RCC 7860 (cell line): ENCODE data around the gene DIO1.

Experiments used
- DNase-seq: peaks from one replicate; pipeline ENCODE4 v3.0.0-alpha.2; 2015; ENCODE audit warnings: low spot score
- FAIRE-seq: peaks from 2 replicates; lab custom pipeline; 2012; peaks lifted over from hg19 to GRCh38; lab: Jason Lieb, UNC

DIO1 gene

GRCh38 chr1:53892911-53893310 lies 1.1 kb upstream of the DIO1 start:
- DNase-seq (no peak), FAIRE-seq (no peak)

DNA sequence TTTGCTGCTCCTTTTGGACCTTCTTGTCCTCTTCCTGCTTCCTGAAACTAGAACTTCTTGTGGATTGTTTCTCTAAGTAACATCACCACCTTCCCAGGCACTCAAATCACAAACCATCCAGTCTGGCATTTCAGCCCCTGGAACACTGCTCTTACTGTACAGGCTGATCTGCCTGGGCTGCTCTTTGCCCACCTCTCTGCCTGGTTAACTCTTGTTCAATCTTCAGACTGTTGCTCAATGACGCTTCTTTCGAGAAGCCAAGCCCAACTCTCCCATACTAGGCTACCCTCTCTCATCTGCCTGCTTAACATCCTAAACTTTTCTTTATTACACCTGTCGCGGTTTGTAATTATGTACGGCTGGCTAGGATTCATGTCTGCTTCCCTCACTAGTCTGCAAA lies 657 bp downstream of the DIO1 start:
- FAIRE-seq (no peak), DNase-seq (no peak)

DNA sequence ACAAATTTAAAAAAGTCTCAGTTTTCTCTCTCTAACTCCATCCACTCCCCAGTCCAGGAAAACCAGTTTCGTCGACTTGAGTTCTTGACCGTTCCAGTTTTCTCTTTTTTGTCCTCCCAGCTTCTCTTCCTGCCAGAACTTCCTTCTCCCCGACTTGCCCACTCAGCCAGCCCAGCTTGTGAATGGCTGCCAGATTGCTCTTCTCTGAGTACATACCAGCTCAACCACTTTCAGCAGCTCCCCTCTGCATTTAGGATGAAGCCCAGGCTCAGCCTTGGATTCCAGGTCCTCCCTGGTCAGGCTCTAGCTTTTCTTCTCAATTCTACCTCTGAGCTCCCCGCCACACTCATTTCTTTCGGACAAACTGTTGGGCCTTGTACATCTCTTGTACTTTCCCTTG lies 1.4 kb downstream of the DIO1 start:
- DNase-seq (no peak), FAIRE-seq (no peak)

DNA sequence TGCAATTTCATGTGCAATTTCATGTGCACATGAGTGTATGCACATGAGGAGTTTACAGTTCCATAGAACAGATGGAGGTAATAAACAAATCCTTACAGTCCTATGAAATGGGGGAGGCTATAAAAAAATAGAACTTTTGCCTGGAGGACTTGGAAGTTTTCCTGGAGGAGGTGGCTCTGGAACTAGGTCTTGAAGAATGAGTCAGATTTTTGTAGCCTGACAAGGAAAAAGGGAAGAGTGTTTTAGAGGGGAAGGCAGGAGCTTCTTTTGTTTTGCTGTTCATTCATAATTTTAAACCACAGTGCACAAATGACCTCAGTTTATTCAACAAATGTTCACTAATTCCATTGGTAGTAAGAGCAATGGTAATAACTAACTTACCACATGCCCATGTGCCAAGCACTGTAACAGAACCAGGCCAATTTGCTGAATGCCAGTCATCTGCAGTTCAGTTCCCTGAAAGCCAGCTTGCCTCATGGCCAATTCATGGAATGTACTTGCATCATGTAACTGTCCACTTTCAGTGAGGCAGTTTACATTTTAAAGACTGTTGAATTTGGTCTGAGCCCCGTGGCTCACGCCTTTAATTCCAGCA lies 2.7 kb downstream of the DIO1 start:
- peak; percentile 98 for FAIRE-seq
- peak; percentile 89 for DNase-seq

GRCh38 chr1:53899206-53899628 lies 5.2 kb downstream of the DIO1 start:
- FAIRE-seq (peak; percentile 99), DNase-seq (peak; percentile 89)

DNA sequence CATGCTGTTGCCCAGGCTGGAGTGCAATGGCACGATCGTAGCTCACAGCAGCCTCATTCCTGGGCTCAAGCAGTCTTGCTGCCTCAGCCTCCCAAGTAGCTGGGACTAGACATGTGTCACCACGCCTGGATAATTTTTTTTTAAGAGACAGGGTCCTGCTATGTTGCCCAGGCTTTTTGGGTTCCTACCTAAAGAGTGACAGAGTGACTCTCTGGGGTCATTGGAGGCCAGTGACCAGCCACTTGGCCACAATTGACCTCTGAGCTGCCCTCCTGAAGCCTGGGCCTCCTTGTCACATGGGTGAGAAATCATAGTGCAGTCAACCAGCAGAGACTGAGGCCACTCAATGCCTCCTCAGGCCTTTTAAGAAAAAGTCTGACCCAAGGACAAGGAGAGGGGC lies 5.7 kb downstream of the DIO1 start:
- no peak for FAIRE-seq
- peak; percentile 67 for DNase-seq

DNA sequence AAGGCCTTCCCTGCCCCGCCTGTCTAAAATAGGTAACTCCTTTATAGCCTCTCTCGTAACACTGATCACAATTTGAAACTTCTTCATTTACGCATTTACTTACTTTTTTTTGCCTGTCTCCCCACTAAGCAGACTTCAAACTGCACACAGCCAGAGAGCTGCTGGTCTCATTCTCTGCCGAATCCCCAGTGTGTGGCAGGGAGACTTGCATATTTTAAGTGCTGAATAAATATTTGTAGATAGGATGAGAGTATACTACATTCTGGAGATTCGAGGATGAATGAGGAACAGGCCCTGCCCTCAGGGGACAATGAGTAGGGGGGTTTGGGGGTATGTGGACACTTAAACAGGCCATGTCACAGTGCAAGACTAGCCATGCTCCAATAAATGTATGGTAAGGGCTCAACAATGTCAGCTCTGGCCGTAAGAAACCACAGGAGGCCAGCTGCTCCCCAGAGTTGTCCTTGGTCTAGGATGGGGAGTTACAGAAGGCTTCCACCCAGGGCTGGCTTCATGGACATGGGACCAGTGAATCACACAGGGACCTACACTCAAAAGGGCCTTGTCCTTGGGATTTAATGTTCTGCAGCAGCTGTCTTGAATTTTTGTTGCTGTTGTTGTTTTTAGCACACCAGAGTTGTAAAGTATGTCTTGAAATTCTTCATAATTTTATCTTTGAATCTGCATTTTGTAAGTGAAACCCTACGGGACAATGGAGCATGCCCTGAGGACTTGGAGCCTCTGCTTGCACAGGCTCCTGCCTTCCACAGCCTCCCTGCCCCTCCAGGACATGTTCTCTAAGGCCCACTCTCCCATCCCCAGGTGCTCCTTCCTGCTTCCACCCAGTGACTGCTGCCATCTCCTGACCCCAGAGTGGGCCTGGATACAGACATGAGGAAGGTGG lies 8.5 kb downstream of the DIO1 start:
- no peak for DNase-seq
- FAIRE-seq = no peak

GRCh38 chr1:53905509-53905908 lies 11.5 kb downstream of the DIO1 start:
- no peak for DNase-seq
- no peak for FAIRE-seq

DNA sequence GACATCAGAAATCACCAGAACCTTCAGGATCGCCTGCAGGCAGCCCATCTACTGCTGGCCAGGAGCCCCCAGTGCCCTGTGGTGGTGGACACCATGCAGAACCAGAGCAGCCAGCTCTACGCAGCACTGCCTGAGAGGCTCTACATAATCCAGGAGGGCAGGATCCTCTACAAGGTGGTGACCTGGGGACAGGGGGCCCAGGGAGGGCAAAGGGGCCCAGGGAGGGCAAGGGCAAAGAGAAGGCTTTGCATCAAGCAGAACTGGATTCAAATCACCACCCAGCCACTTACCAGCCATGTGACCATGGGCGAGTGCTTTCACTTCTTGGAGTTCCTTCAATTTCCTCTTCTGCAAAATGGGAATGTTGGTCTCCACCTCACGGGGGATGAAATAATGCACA lies 12.1 kb downstream of the DIO1 start:
- FAIRE-seq (no peak), DNase-seq (no peak)

GRCh38 chr1:53909946-53910345 lies 16.0 kb downstream of the DIO1 start:
- FAIRE-seq (no peak), DNase-seq (no peak)

DNA sequence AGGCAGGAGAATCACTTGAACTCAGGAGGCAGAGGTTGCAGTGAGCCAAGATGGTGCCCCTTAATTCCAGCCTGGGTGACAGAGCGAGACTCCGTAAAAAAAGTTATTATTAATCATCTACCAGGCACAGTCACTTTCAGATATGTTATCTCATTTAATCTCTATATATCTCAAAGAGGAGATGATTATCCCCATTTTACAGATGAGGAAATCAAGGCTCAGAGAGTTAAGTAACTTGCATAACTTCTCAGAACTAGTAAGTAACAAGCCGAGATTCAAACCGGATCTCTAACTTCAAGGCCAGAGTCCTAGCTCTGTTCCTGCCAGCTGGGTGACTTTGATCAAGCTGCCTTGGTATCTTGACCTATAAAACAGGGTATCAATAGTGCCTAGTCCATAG lies 17.5 kb downstream of the DIO1 start:
- FAIRE-seq = no peak
- no peak for DNase-seq

GRCh38 chr1:53913352-53914033 lies 19.5 kb downstream of the DIO1 start:
- DNase-seq = no peak
- FAIRE-seq = no peak

- DNase-seq (no peak), FAIRE-seq (no peak)
Observed at GRCh38 chr1:53918343-53918742, 24.4 kb downstream of the DIO1 start.

DNA sequence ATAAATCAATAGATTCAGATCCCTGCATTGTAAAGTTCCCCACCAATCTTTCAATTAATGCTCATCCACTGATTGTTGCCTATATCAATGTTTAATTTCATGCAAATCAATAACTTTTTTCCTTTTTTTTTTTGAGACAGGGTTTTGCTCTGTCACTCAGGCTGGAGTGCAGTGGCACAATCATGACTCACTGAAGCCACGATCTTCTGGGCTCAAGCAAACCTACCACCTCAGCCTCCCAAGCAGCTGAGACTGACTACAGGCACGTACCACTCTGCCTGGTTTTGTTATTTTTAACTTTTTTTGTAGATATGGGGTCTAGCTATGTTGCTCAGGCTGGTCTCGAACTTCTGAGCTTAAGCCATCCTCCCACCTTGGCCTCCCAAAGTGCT lies 25.7 kb downstream of the DIO1 start:
- FAIRE-seq = peak; percentile 91
- DNase-seq = peak; percentile 63

- DNase-seq = no peak
- FAIRE-seq = no peak
Observed at GRCh38 chr1:53927376-53927881, 33.4 kb downstream of the DIO1 start.

- no peak for DNase-seq
- no peak for FAIRE-seq
Observed at GRCh38 chr1:53929246-53929960, 35.4 kb downstream of the DIO1 start.

- DNase-seq (no peak), FAIRE-seq (no peak)
Observed at GRCh38 chr1:53930932-53931331, 36.9 kb downstream of the DIO1 start.

- FAIRE-seq (peak; percentile 27), DNase-seq (no peak)
Observed at GRCh38 chr1:53931523-53931922, 37.5 kb downstream of the DIO1 start.

DNA sequence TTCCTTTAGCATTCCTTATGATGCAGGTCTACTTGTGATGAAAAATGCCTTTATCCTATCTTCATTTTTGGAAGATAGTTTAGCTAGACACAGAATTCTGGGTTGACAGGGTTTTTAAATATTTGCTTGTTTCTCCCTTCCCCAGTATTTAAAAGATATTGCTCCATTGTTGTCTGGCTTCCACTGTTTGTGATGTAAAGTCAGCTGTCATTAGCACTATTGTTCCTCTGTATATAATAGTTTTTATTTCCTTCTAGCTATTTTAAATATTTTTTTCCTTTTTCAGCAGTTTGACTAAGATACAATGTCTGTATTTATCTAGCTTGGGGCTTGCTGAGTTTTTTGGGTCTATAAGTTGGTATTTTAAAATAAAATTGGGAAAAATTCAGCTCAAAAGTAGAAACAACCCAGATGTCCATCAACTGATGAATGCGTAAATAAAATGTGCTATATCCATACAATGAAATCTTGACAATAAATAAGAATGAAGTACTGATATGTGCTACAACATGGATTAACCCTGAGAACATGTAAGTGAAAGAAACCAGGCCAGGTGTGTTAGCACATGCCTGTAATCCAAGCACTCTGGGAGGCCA lies 40.3 kb downstream of the DIO1 start:
- FAIRE-seq (no peak), DNase-seq (no peak)

DNA sequence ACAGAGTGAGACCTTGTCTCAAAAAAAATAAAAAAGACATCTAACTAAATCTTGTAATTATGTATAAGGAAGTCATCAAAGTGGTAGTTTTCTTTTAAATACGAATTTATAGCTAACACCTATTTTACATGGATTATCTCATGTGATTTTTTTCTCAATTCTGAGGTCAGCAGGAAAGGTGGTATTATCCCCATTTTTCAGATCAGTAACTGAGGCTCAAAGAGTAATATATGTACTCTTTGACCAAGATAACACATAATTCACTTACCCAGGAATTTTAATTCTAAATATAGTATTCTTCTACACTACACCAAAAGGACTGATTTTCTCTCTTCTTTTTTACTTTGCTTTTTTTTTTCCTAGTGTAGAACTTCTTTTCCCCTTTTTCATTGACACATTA lies 42.4 kb downstream of the DIO1 start:
- no peak for DNase-seq
- FAIRE-seq = no peak
